Kasumi-1 (cell line): Measurements from ENCODE around the gene SNX3.
A peak's percentile ranks its signal among the peaks of the same experiment; 100 is the strongest.
"Not testable (repeated sequence)": the region's sequence is repeated elsewhere in the genome, so short reads cannot be mapped to it uniquely, and the experiment has no call there.

Experiments used
- DNase-seq, 2 experiments: peaks; one replicate each; lab custom pipeline; 2025; lab: John Stamatoyannopoulos, UW

SNX3 gene

GRCh38 chr6:108260126-108260808 lies 573 bp downstream of the SNX3 start:
- peak; percentile 29 to 35 for DNase-seq

- peak; percentile 23 to 54 for DNase-seq
These were observed 6.1 kb downstream of the SNX3 start for GRCh38 chr6:108254433-108255410.

GRCh38 chr6:108253241-108253640 lies 7.6 kb downstream of the SNX3 start:
- no peak for DNase-seq

GRCh38 chr6:108252055-108252454 lies 8.8 kb downstream of the SNX3 start:
- no peak for DNase-seq

- DNase-seq: peak in 1 of 2 experiments; percentile 8
These were observed 9.6 kb downstream of the SNX3 start for GRCh38 chr6:108251252-108251651.

GRCh38 chr6:108250240-108250866 lies 10.5 kb downstream of the SNX3 start:
- peak; percentile 62 to 68 for DNase-seq

GRCh38 chr6:108247965-108248536 lies 12.8 kb downstream of the SNX3 start:
- no peak for DNase-seq

- DNase-seq: not testable (repeated sequence)
These were observed 15.7 kb downstream of the SNX3 start for GRCh38 chr6:108245095-108245494.

- no peak for DNase-seq
These were observed 17.0 kb downstream of the SNX3 start for GRCh38 chr6:108243836-108244235.

- DNase-seq: no peak
These were observed 18.1 kb downstream of the SNX3 start for GRCh38 chr6:108242721-108243120.

- no peak for DNase-seq
These were observed 18.6 kb downstream of the SNX3 start for GRCh38 chr6:108242259-108242658.

GRCh38 chr6:108238322-108238721 lies 22.5 kb downstream of the SNX3 start:
- no peak for DNase-seq

- no peak for DNase-seq
These were observed 24.0 kb downstream of the SNX3 start for GRCh38 chr6:108236791-108237190.

GRCh38 chr6:108235127-108235526 lies 25.7 kb downstream of the SNX3 start:
- no peak for DNase-seq

- no peak for DNase-seq
These were observed 32.4 kb downstream of the SNX3 start for GRCh38 chr6:108228416-108228815.

GRCh38 chr6:108227290-108227689 lies 33.5 kb downstream of the SNX3 start:
- DNase-seq: no peak

- DNase-seq: peak; percentile 46 to 69
These were observed 38.3 kb downstream of the SNX3 start for GRCh38 chr6:108222504-108222903.

- no peak for DNase-seq
These were observed 38.8 kb downstream of the SNX3 start for GRCh38 chr6:108222064-108222463.

- DNase-seq: no peak
These were observed 49.2 kb downstream of the SNX3 start for GRCh38 chr6:108211671-108212070.

- DNase-seq: no peak
These were observed 50.3 kb downstream of the SNX3 start for GRCh38 chr6:108210556-108210955.

GRCh38 chr6:108209738-108210137 lies 51.1 kb downstream of the SNX3 start:
- DNase-seq: no peak

GRCh38 chr6:108207013-108207412 lies 53.8 kb downstream of the SNX3 start:
- DNase-seq: no peak
